GM18868 (cell line): Measurements from ENCODE around the gene TMEM129.

Experiments used
- ATAC-seq: cut with Tn5 transposase; IDR thresholded peaks from one replicate; pipeline ENCODE4 v1.9.1; 2021; ENCODE audit warnings: mild to moderate bottlenecking, moderate library complexity; ENCODE audit not compliant: unreplicated experiment

Gene TMEM129

GRCh38 chr4:1670279-1670678 is 50.8 kb downstream of the TMEM129 start:
- ATAC-seq: no peak

GRCh38 chr4:1669850-1670249 is 51.3 kb downstream of the TMEM129 start:
- ATAC-seq: no peak

- ATAC-seq: no peak
These were observed 51.9 kb downstream of the TMEM129 start for GRCh38 chr4:1669270-1669669.

- ATAC-seq: no peak
These were observed 52.7 kb downstream of the TMEM129 start for GRCh38 chr4:1668488-1668840.

- no peak for ATAC-seq
These were observed 53.9 kb downstream of the TMEM129 start for GRCh38 chr4:1667273-1667672.

GRCh38 chr4:1666391-1666790 is 54.7 kb downstream of the TMEM129 start:
- ATAC-seq: no peak
